Neural crest cell (in vitro differentiated cells): Measurements from ENCODE around the gene CKAP5. TPM values are rescaled to one million over a fixed set of nuclear protein-coding genes. Genes with fewer than 3 reads are reported as not detected.

ENCODE experiments used
- DNase-seq: peaks from one replicate; pipeline ENCODE4 v3.0.0; 2021; ENCODE audit warnings: low read depth, mixed read lengths, low spot score
- H3K27ac Mint-ChIP-seq: one replicate; pipeline ENCODE4 v1.8.0; 2021; ENCODE audit warnings: mild to moderate bottlenecking, mixed read lengths; ENCODE audit not compliant: unreplicated experiment
- H3K27me3 Mint-ChIP-seq: 2 replicates; pipeline ENCODE4 v1.8.0; 2021; ENCODE audit warnings: low read depth, mild to moderate bottlenecking, mixed read lengths
- H3K36me3 Mint-ChIP-seq: 2 replicates; pipeline ENCODE4 v1.8.0; 2021; ENCODE audit warnings: low read depth, mild to moderate bottlenecking, mixed read lengths
- H3K4me1 Mint-ChIP-seq: 2 replicates; pipeline ENCODE4 v1.8.0; 2021; ENCODE audit warnings: mixed read lengths
- H3K4me3 Mint-ChIP-seq: one replicate; pipeline ENCODE4 v1.8.0; 2021; ENCODE audit warnings: mild to moderate bottlenecking, mixed read lengths
- H3K9me3 Mint-ChIP-seq: 2 replicates; pipeline ENCODE4 v1.8.0; 2021; ENCODE audit warnings: mixed read lengths
- CTCF ChIP-seq: fragments of 200-600 bp; sonication (generic); conservative IDR thresholded peaks from 2 replicates; pipeline ENCODE4 v1.5.0; 2021; ENCODE audit warnings: antibody characterized with exemption, mild to moderate bottlenecking
- total RNA-seq: library from RNA; stranded (reverse); gene quantifications from 2 replicates; pipeline ENCODE4 v1.2.1, GENCODE V29; 2021

CKAP5 gene
- total RNA-seq, 1 donor from 2014 or later: 253 TPM

- Mint-ChIP-seq H3K36me3 (peaks cover 39% of the 10 kb centered on the region), H3K27ac (no peak overlapping the region), H3K4me1 (no peaks in the 10 kb centered on the region), H3K9me3 (no peaks in the 10 kb centered on the region), H3K4me3 (no peak overlapping the region), H3K27me3 (no peaks in the 10 kb centered on the region)
- no peak for TF ChIP-seq CTCF
- DNase-seq: no peak
Measured at GRCh38 chr11:46745995-46746394, 100.1 kb downstream of the CKAP5 start.

- Mint-ChIP-seq H3K4me1 (no peaks in the 10 kb centered on the region), H3K9me3 (no peaks in the 10 kb centered on the region), H3K4me3 (no peak overlapping the region), H3K27ac (no peak overlapping the region), H3K27me3 (no peaks in the 10 kb centered on the region), H3K36me3 (peaks cover 35% of the 10 kb centered on the region)
- DNase-seq: no peak
- TF ChIP-seq CTCF: no peak
Measured at GRCh38 chr11:46745328-46745727, 100.8 kb downstream of the CKAP5 start.

- no peak for TF ChIP-seq CTCF
- H3K4me3 Mint-ChIP-seq: no peak overlapping the region
- H3K27ac Mint-ChIP-seq: no peak overlapping the region
- no peaks in the 10 kb centered on the region for H3K27me3 Mint-ChIP-seq
- DNase-seq: no peak
- no peaks in the 10 kb centered on the region for H3K4me1 Mint-ChIP-seq
- peaks cover 38% of the 10 kb centered on the region for H3K36me3 Mint-ChIP-seq
- no peaks in the 10 kb centered on the region for H3K9me3 Mint-ChIP-seq
Measured at GRCh38 chr11:46743693-46744339, 102.3 kb downstream of the CKAP5 start.

GRCh38 chr11:46743043-46743442, 103.0 kb downstream of the CKAP5 start:
- H3K4me3 Mint-ChIP-seq: no peak overlapping the region
- H3K27me3 Mint-ChIP-seq: no peaks in the 10 kb centered on the region
- no peak for TF ChIP-seq CTCF
- DNase-seq: no peak
- no peaks in the 10 kb centered on the region for H3K9me3 Mint-ChIP-seq
- peaks cover 39% of the 10 kb centered on the region for H3K36me3 Mint-ChIP-seq
- no peaks in the 10 kb centered on the region for H3K4me1 Mint-ChIP-seq
- no peak overlapping the region for H3K27ac Mint-ChIP-seq

- Mint-ChIP-seq H3K27me3 (no peaks in the 10 kb centered on the region), H3K27ac (no peak overlapping the region), H3K4me1 (no peaks in the 10 kb centered on the region), H3K4me3 (no peak overlapping the region), H3K9me3 (no peaks in the 10 kb centered on the region), H3K36me3 (peaks cover 35% of the 10 kb centered on the region)
- no peak for TF ChIP-seq CTCF
- no peak for DNase-seq
Measured at GRCh38 chr11:46741600-46742484, 104.2 kb downstream of the CKAP5 start.
